Fibroblast of upper back skin (primary cell): Measurements from ENCODE around the gene TMCC3.
A peak's percentile ranks its signal among the peaks of the same experiment; 100 is the strongest.
"Not testable (repeated sequence)": the region's sequence is repeated elsewhere in the genome, so short reads cannot be mapped to it uniquely, and the experiment has no call there.

Experiments used
- DNase-seq: peaks from one replicate; pipeline ENCODE4 v3.0.0-alpha.2; 2013

Gene TMCC3

GRCh38 chr12:94563286-94563685 lies 87.1 kb downstream of the TMCC3 start:
- DNase-seq: peak; percentile 39

GRCh38 chr12:94561943-94562411 lies 88.4 kb downstream of the TMCC3 start:
- no peak for DNase-seq

- DNase-seq: peak; percentile 43
Measured at GRCh38 chr12:94560431-94561221, 89.7 kb downstream of the TMCC3 start.

GRCh38 chr12:94558612-94559011 lies 91.7 kb downstream of the TMCC3 start:
- DNase-seq: no peak

GRCh38 chr12:94557746-94558295 lies 92.5 kb downstream of the TMCC3 start:
- DNase-seq: no peak

- DNase-seq: no peak
Measured at GRCh38 chr12:94555687-94556086, 94.7 kb downstream of the TMCC3 start.

GRCh38 chr12:94553875-94554274 lies 96.5 kb downstream of the TMCC3 start:
- DNase-seq: no peak

GRCh38 chr12:94553130-94553519 lies 97.2 kb downstream of the TMCC3 start:
- peak; percentile 50 for DNase-seq

GRCh38 chr12:94551810-94552209 lies 98.5 kb downstream of the TMCC3 start:
- no peak for DNase-seq

GRCh38 chr12:94550964-94551363 lies 99.4 kb downstream of the TMCC3 start:
- DNase-seq: no peak

GRCh38 chr12:94548833-94549232 lies 101.5 kb downstream of the TMCC3 start:
- DNase-seq: not testable (repeated sequence)

- DNase-seq: peak; percentile 65
Measured at GRCh38 chr12:94545935-94546771, 104.2 kb downstream of the TMCC3 start.

- DNase-seq: no peak
Measured at GRCh38 chr12:94544355-94544754, 106.0 kb downstream of the TMCC3 start.

GRCh38 chr12:94538318-94538717 lies 112.0 kb downstream of the TMCC3 start:
- DNase-seq: no peak

GRCh38 chr12:94536040-94536965 lies 114.1 kb downstream of the TMCC3 start:
- DNase-seq: no peak

GRCh38 chr12:94535510-94535921 lies 114.8 kb downstream of the TMCC3 start:
- DNase-seq: no peak

- DNase-seq: no peak
Measured at GRCh38 chr12:94534774-94535509, 115.4 kb downstream of the TMCC3 start.

GRCh38 chr12:94534278-94534677 lies 116.1 kb downstream of the TMCC3 start:
- DNase-seq: no peak

GRCh38 chr12:94532490-94533422 lies 117.6 kb downstream of the TMCC3 start:
- DNase-seq: peak; percentile 55

GRCh38 chr12:94531196-94531720 lies 119.1 kb downstream of the TMCC3 start:
- no peak for DNase-seq
